22Rv1 (cell line): Measurements from ENCODE around the gene PTPRM.

ENCODE experiments used
- ZFX ChIP-seq: fragments of 450-650 bp; IDR thresholded peaks from 2 replicates; pipeline ENCODE4 v1.6.1; 2017; ENCODE audit warnings: antibody characterized with exemption, borderline replicate concordance
- TF ChIP-seq, protein P1 (sequence below): fragments of 450-650 bp; IDR thresholded peaks from 2 replicates; pipeline ENCODE4 v1.5.1; 2017; ENCODE audit warnings: mild to moderate bottlenecking

DNA sequence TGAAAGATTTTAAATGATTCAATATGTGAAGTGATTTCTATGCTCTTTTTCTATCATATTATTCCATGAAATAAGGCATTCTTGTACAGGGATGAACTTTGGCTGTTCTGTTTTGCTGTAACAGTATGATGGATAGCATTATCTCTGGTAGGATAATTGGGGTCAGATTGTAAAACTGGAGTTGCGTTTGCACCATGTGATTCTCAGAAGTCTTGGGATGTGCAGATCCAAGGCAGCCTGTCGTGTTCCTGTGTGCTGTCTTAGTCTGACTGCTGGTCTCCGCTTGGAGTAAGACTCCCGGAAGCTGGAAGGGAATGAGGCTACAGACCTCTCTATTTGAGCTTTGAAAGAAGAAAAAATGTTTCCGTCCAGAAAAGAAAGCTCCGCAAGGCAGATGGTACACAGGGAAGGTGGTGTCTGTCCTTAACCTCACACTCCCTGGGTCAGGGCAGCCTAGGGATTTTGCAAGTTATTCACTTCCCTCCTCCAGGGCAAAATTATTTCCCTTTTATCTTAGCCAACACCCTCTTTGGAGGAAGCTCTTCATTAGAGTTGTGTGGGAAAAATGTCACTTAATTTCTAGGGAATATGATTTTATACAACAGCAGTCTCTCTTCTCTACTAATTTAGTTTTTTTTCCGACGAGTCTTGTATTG lies 250.6 kb downstream of the PTPRM start:
- TF ChIP-seq, protein P1, sequence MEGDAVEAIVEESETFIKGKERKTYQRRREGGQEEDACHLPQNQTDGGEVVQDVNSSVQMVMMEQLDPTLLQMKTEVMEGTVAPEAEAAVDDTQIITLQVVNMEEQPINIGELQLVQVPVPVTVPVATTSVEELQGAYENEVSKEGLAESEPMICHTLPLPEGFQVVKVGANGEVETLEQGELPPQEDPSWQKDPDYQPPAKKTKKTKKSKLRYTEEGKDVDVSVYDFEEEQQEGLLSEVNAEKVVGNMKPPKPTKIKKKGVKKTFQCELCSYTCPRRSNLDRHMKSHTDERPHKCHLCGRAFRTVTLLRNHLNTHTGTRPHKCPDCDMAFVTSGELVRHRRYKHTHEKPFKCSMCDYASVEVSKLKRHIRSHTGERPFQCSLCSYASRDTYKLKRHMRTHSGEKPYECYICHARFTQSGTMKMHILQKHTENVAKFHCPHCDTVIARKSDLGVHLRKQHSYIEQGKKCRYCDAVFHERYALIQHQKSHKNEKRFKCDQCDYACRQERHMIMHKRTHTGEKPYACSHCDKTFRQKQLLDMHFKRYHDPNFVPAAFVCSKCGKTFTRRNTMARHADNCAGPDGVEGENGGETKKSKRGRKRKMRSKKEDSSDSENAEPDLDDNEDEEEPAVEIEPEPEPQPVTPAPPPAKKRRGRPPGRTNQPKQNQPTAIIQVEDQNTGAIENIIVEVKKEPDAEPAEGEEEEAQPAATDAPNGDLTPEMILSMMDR, result no peak
- TF ChIP-seq ZFX, result no peak
